ENCODE measurements around the gene POLR3B.

- TF ChIP-seq TAF1 (IDR thresholded peaks at IDR 0.05; ENCODE audit: low read depth) (no peak), REST (IDR thresholded peaks at IDR 0.05; ENCODE audit: low read depth) (no peak), FOXM1 (IDR thresholded peaks at IDR 0.05; ENCODE audit: borderline replicate concordance, low read depth) (no peak), EP300 (IDR thresholded peaks at IDR 0.05; ENCODE audit: borderline replicate concordance) (no peak), CEBPB (IDR thresholded peaks at IDR 0.05) (no peak), YY1 (IDR thresholded peaks at IDR 0.05; ENCODE audit: low read depth) (no peak), TEAD4 (IDR thresholded peaks at IDR 0.05) (no peak), RAD21 (IDR thresholded peaks at IDR 0.05; ENCODE audit: low read depth) (no peak), TCF12 (IDR thresholded peaks at IDR 0.05; ENCODE audit: low read depth) (no peak), CREB1 (IDR thresholded peaks at IDR 0.05; ENCODE audit: low read depth) (no peak), NFIC (IDR thresholded peaks at IDR 0.05) (no peak)
- TF ChIP-seq, protein P1, sequence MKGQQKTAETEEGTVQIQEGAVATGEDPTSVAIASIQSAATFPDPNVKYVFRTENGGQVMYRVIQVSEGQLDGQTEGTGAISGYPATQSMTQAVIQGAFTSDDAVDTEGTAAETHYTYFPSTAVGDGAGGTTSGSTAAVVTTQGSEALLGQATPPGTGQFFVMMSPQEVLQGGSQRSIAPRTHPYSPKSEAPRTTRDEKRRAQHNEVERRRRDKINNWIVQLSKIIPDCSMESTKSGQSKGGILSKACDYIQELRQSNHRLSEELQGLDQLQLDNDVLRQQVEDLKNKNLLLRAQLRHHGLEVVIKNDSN (IDR thresholded peaks at IDR 0.05) = no peak
Observed at GRCh38 chr12:106389151-106389550, 31.6 kb downstream of the POLR3B start.
